A172 (cell line): ENCODE measurements around the gene TPM3. TPM values are rescaled to one million over a fixed set of nuclear protein-coding genes. Genes with fewer than 3 reads are reported as not detected.
A peak's percentile ranks its signal among the peaks of the same experiment; 100 is the strongest.
"Not testable (repeated sequence)": the region's sequence is repeated elsewhere in the genome, so short reads cannot be mapped to it uniquely, and the experiment has no call there.

ENCODE experiments used
- DNase-seq: peaks from one replicate; pipeline ENCODE4 v3.0.0-alpha.2; 2015; ENCODE audit warnings: low spot score
- total RNA-seq: library from RNA; depleted of rRNA; stranded (reverse); fragments of >200 nt; shearing (Covaris generic); gene quantifications from 2 replicates; pipeline ENCODE4 v1.2.3, GENCODE V29; 2014; rRNA removed

TPM3 gene
- 1,673 and 1,769 TPM in 2 replicates for total RNA-seq

DNA sequence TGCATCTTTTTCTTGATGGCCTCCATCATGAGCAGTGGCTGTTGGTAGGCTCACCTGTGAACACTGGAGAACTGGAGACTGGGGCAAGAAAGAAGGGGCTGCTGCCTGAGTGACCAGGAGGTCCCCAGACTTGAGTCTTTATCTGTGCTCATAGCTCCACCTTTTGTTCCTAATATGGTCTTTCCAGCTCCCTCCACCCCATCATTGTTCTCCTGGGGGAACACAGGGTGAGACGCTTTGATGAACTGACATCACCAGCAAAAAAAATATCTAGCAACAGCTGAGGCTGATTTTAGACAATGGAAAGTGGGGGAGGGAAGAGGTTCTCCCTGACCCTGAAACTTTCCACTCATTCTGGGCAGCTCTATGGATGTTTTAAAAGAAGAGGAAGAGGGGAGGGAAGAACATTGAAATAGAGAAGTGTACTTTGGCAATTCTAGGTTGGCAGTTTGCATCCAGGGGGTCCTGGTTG lies at the start of gene TPM3:
Gene TPM3, minus strand, starts transcription at position 111 of the 472 bp plus-strand sequence. Its CDS starts 82 bp downstream, at position 29.
- no peak for DNase-seq

DNA sequence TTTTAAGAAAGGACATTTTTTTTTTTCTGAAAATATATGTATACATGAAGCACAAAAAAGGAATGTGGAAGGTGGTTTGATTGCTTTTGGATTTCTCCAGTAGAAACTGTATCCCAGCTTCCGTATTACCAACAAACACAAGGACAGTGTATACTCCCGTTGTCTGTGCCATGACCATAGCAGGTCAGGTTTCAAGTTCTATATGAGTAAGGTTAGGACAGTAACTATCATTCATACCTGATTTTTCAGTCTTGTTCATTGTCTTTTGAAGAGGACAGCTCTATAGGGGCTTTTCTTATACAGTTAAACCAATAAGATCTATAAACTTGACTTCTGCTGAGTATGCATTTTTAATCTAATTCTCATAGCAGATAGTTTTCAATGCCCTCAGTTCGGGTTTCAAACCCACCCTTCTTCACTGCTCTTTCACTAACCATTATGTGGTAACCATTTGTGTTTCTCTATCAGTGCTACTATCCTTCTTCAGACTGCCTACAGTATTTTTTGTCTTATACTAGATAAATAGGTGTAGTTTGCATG lies 48.5 kb upstream of the TPM3 start:
- DNase-seq, result no peak

DNA sequence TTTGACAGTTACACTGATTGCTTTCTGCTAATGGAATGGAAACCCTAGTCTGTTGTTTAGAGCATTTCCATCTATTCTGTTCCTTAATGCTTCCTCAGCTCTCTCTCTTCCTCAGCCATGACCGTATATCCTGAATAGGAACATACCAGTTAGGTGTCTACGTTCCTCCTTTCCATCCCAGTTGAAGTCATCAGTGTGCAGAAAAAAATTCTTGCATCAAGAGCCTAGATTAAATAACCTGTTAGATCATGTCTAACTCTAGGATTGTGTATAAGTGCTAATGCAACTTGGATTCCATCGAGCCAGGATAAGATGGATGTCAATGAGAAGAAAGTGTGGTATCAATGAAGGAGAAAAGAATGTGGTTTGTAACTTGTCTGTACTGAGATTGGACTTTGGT lies 47.6 kb upstream of the TPM3 start:
- DNase-seq, result no peak

DNA sequence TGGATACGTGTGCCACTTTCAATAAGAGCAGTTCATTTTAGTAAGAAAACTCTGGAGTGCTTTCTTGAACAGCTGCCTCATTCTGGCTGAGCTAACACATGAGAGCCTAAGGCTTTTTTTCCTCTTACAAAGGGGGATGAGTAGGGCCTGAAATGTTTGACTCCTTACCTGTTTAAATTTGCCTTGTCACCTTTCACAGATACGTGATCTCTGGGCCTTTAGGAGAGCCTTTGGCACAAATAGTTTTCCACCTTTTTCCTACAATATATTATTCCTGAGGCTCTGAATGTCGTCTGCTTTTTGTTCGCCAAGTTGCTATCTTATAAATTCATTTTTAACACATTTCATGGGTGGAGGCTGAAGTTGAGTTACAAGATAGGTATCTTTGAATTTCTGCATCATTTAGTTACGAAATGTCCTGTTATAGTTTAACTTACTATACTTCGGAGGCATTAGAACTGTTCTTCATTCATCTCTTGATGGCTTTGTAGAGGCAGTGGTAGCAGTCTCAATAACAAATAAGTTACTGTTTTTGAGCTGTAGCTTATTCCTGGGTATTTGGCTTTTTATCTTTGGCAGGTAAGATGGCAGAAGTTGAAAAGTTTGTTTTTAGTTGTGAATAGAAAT lies 46.1 kb upstream of the TPM3 start:
- DNase-seq, result no peak

DNA sequence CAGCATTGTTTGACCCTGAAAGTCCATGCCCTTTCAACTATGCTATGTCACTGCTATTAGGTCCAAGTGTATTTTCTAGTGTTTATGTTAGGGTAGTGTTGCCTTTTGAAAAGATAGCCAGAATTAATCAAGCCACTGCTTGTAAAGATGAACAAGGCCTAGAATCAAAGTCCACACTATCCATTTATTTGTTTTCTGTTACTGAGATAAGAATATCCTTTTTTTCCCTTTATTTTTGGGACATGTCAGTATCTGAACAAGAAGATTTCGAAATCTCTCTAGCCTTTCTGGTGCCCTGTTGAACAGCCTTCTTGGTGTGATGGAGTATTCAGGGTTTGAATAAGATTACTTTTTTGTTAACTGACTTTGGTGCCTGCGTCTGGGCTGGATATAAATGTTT lies 45.5 kb upstream of the TPM3 start:
- no peak for DNase-seq

DNA sequence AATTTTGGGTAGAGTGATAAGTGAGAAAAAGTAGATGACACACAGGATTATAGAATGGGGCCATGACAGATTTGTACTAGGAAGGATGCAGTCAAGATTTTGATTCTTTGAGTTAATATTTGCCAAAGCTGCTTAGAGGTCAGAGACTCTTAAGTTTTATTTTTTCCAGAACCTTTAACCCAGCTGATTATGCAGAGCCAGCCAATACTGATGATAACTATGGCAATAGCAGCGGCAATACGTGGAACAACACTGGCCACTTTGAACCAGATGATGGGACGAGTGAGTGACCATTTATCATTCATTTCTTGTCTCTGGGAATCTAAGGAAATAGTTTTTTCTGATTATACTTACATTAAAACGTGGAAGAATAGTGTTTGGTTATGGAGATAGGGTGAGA lies 45.0 kb upstream of the TPM3 start:
- DNase-seq, result no peak

DNA sequence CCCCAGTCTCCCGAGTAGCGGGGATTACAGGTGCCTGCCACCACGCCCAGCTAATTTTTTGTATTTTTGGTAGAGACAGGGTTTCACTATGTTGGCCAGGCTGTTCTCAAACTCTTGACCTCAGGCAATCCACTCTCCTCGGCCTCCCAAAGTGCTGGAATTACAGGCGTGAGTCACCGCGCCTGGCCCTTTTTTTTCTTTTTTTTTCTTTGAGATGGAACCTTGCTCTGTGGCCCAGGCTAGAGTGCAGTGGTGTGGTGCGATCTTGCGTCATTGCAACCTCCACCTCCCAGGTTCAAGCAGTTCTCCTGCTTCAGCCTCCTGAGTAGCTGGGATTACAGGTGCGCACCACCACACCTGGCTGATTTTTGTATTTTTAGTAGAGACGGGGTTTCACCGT lies 41.2 kb upstream of the TPM3 start:
- not testable (repeated sequence) for DNase-seq

DNA sequence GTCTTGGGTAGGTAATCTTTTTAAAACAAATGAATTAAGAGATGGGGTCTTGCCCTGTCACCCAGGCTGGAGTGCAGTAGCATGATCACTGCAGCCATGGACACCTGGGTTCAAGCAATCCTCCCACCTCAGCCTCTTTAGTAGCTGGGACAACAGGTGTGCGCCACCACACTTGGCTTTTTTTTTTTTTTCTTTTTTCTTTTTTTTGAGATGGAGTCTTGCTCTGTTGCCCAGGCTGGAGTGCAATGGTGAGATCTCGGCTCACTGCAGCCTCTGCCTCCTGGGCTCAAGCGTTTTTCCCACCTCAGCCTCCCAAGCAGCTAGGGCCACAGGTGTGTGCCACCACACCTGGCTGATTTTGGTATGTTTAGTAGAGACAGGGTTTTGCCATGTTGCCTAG lies 39.2 kb upstream of the TPM3 start:
- DNase-seq, result not testable (repeated sequence)

DNA sequence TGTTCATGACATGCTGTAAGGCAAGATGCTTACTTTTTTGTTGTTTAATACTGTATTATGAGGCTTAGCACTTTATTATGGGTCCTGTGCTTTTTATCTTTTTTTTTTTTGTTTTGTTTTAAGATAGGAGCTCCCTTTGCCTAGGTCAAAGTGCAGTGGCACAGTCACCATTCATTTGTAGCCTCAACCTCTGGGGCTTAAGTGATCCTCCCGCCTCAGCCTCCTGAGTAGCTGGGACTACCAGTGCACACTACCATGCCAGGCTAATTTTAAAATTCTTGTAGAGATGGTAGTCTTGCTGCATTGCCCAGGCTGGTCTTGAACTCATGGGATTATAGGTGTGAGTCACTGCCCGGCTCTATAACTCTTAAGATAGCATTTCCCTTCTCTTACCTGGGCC lies 33.5 kb upstream of the TPM3 start:
- DNase-seq, result no peak

DNA sequence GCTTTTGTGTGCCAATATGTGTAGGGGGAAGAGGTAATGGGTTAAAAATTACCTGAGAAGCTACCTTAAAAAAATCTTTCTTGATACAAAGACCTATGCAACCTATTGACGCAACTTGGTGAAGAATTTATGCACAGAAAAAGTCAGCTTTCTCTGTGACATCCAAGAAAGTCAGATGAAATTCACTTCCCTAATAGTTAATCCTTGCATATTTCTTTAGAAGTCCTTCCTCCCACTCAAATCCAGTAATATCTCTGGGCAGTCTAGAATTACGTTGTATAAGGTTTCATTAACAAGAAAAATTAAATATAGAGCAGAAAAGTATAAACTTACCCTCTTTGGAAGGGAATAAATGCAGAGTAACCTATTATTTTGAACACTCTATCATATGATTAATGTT lies 31.7 kb upstream of the TPM3 start:
- DNase-seq, result no peak

DNA sequence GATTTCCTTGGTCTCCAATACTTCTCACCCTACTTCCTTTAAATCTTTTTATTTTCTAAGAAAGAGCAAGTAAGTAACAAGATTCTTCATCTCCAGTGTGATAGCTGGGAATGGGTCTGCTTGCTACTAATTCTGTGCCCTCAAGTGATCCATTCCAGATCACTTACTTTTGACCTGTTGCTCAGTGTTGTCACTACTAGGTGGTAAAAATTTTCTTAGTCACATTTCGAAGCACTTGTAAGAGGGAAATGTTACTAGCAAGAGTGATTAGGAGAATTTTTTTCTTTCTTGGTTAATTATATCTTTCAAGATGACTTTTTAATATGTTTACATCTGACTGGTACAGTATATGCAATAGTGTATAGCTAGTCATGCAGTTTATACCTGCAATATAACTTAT lies 31.0 kb upstream of the TPM3 start:
- DNase-seq, result no peak

DNA sequence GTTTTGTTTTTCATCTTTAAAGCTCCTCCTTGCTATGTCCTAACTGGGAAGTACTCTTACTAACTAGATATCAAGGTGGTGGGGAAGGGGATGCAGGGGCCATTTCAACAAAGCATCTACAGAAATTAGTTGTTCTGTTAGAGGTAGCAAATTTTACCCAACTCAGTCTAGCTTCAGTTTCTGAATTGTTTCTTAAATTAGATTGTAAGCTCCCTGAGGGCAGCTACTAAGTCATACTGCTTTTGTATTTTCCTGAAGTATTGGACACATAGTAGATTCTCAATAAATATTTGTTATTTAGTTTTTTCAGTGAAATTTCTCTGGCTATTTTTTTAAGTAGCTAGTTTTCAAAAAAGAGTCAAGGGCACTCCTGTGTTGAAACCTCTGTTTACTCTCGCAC lies 30.6 kb upstream of the TPM3 start:
- no peak for DNase-seq

DNA sequence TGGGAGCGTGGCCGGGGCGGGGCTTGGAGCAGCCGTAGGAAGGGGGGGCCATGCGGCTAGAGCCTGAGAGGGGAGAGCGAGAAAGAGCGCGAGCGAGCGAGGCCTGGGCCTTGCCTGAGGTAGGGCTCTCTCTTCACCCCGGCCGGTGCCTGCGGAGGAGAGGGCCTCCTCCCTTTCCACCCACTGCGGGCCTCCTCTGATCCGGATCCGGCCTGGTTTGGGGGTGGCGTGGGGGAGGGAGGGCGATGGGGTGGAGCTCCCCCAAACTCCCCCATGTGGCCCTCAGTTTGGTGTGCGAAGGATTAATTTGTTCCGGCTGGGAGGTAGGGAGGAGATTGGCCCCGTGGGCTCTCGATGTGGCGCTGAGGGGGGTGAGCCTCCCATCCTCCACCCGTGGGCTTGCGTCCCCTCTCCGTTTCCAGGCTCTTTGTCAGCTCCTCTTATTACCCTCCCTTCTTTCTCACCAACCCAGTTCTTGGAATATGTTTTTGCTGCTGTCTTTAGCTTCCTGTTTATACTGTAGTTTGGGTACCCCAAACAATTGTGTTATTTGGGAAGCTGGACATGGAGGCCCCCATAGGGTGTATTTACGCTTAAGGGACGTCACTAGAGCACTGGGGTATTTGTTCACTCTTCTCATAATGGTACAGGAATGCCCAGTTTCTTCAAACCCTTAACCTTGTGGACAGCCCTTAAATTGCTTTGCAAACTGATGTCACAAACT lies 29.5 kb upstream of the TPM3 start:
- DNase-seq, result peak; percentile 42

DNA sequence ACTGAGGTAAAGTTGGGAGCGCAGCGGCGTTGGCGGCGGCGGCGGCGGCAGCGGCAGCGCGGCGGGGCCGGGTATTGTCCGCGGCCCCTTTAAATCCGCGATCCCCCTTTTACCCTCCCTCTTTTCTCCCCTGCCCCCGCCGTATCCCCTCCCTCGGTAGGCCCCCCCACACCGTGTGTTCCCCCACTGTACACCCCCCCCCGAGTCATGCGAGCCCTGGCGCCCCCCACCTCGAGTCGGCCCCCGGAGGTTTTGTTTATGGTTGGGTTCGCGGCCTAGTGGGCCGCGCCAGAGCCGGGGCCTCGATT lies 29.0 kb upstream of the TPM3 start:
- no peak for DNase-seq

DNA sequence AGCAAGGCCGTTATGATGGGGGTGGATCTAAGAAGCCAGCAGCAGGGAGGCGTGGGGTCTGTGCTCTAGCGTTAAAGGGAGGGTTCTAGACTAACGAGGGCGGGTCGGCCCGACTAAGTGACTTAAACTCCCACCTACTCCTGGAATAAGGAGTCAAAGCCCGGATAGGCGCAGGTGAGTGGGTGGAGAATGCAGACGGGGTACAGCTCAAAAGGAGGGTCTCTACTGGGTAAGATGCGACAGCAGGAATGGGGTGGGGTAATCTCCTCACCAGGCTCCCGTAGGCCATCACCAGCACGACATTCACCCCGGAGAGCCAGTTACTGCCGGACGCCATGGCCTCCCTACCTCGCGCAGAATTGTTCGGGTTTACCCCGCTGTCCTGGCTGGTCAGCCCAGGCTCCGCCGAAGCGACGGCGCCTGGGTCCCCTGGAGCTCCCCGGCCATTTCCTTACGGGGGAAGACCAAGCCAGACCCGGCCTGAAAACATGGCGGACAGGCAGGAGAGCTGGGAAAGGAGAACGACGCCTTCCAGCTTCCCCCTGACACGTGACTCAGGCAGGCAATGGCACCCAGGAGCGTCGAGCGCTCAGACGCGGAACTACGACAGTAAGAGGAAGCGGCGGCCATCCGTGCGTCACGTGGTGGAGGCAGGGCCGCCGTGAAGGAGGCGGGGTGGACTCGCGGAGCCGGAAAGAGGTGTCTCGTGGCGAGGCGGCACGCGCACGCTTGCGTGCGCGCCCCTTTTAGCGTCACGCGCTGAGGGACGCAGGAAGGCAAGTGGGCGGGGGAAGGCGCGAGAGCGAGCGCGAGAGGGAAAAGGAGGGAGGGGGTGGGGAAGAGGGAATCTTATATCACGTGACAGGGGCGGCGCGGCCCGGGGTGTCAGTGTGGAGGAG lies 28.4 kb upstream of the TPM3 start, which contains the start of gene UBAP2L:
Gene UBAP2L, plus strand, starts transcription at position 885 of the 899 bp plus-strand sequence. CDS start 4,169 bp downstream, outside the sequence.
- DNase-seq, result peak; percentile 98

DNA sequence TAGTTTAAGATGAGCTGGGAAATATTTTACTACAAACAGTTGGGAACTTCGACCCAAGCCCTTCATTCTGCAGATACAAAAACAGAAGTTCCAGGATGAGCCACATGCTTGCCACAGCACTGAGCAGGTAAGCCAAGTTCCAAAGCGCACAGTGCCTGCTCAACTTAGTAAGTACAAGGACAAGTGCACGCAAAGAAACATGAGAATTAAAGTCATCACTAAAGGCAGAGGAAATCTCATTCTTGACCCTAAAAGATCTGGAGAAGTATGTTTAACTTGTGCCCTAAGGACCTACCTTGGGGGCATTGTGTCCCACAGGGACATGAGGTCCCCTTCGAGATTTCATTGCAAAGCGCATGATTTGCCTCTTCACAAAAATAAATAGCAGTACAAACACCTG lies 27.6 kb upstream of the TPM3 start:
- peak; percentile 21 for DNase-seq

DNA sequence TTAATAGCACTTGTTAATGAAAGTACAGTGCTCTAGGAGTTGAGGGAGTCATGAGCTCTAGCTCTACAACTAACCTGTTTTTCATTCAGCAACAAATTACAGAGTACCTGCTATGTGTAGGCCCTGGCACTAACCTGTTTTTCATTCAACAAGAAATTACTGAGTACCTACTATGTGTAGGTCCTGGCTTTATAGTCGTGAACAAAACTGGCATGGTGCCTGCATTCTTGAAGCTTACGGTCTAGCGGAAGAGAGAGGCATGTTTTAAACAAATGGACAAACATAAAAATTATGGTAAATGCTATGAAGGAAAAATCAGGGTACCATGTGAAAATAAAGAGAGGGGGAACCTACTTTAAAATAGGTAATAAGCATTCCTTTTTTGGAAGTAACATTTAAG lies 26.6 kb upstream of the TPM3 start:
- DNase-seq, result no peak

DNA sequence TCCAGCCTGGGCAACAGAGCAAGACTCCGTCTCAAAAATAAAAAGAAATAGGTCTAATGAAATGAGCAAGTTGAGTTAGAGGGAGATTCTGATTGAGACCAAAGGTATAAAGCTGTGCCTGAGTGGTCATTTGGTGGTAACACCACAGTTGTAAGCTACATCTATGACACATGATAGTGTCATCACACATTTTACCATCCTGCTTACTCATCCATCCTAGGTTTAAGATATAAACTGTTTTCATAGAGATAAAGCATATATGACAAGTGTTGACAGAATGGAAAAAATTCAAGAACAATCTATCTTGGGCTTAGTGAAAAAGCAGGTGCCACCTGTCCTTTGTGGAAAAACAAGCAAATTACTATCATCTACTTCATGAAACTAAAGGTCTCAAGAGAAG lies 21.4 kb upstream of the TPM3 start:
- peak; percentile 90 for DNase-seq

DNA sequence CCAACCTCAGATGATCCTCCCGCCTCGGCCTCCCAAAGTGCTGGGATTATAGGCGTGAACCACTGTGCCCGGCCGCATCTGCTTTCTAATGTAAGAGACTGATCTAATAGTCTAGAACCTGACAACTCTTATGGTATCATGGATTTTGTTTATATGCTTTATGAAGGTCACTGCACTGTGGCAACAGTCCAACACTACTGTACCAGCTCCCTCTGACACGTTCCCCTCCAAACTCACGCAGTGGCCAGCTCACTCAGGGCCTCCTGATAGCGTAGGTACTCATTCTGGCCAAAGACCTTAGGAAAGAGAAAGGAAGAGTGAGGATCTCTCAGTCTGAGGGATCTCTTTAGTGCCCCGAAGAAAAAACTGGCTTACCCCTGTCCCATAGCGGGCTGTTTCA lies 20.2 kb upstream of the TPM3 start:
- no peak for DNase-seq

DNA sequence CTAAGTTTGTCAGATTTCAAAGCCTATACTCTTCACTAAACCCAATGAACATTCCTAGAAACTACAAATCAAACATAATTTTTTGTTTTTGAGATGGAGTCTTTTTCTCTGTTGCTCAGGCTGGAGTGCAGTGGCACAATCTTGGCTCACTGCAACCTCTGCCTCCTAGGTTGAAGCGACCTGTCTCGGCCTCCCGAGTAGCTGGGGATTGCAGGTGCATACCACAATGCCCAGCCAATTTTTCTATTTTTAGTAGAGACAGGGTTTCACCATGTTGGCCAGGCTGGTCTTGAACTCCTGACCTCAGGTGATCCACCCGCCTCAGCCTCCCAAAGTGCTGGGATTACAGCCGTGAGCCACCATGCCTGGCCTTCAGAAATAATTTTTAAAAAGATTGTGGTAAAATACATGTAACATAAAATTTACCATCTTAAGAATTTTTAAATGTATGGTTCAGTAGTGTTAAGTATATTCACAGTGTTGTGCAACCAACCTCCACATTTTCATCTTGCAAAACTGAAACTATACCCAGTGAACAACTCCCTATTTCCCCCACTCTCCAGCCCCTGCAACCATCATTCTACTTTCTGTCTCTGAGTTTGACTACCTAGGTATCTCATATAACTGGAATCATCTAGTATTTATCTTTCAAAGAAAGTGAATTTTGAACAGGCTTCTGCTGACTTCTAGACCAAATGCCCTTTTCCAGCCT lies 16.9 kb upstream of the TPM3 start:
- no peak for DNase-seq

DNA sequence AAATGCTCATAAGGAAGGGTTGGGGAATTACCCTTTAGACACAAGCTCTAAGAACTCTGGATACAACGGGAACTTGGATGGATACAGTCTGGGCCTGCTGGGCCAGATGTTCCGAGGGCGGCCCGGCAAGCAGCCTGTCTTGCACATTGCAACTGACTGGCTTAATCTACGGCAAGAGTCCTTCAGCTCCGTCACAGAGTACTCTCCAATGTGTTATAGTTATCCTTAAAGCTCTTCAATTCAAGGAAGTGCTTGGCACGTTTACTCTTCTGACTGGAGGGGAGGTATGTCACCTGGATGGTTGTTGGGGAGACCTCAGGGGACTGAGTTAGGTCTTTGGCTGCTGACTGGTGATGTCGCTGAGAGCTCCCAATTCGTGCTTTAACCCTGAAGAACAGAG lies 15.4 kb upstream of the TPM3 start:
- DNase-seq, result no peak

DNA sequence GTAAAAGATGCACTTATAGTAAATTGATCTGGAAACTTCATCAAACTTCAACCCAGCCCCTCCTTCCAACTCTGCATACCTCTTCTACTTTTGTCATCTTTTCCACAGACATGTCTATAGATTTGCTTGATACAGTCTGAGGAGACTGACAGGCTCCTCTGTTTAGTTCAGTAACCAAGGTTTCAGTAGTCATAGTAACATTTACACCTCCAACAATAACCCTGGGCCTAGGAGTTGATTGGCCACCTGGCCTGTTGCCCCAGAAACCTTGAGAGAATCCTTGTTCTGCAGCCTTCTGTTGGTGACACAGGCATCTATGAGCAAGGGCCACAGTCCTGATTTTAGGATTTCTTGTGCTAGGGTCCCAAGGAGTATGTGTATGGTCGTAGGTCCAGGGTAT lies 14.3 kb upstream of the TPM3 start, which contains the start of gene CFAP141:
Gene CFAP141, minus strand, starts transcription at position 138 of the 400 bp plus-strand sequence. Its CDS starts 26 bp downstream, at position 112.
- no peak for DNase-seq
